Suprapubic skin (tissue), 4 donors: ENCODE data around the gene AAGAB. TPM values are rescaled to one million over a fixed set of nuclear protein-coding genes. Genes with fewer than 3 reads are reported as not detected.

Experiments
- DNase-seq, 2 donors: peaks; one replicate each; pipeline ENCODE4 v3.0.0-alpha.2; 2019; ENCODE audit warnings: low spot score in 2 of 2
- H3K27ac ChIP-seq: fragments of 200-600 bp; sonication (generic); one replicate; pipeline ENCODE4 v1.5.1; 2019
- H3K27me3 ChIP-seq: fragments of 200-600 bp; sonication (generic); one replicate; pipeline ENCODE4 v1.5.1; 2019
- H3K36me3 ChIP-seq: fragments of 200-600 bp; sonication (generic); one replicate; pipeline ENCODE4 v1.5.1; 2019
- H3K4me1 ChIP-seq: fragments of 200-600 bp; sonication (generic); one replicate; pipeline ENCODE4 v1.5.1; 2019
- H3K4me3 ChIP-seq: fragments of 200-600 bp; sonication (generic); one replicate; pipeline ENCODE4 v1.5.1; 2019; ENCODE audit warnings: mild to moderate bottlenecking
- H3K9me3 ChIP-seq: fragments of 200-600 bp; sonication (generic); one replicate; pipeline ENCODE4 v1.5.1; 2019
- CTCF ChIP-seq, 2 donors: fragments of 200-600 bp in 1 of 2; fragments of 450-650 bp in 1 of 2; sonication (generic) in 1 of 2; IDR thresholded peaks; one replicate each; pipeline ENCODE4 v1.5.1; 2016 to 2019; ENCODE audit warnings: antibody characterized with exemption in 2 of 2, mild to moderate bottlenecking in 1 of 2, moderate library complexity in 1 of 2
- EP300 ChIP-seq: sonication (generic); formaldehyde crosslinking; IDR thresholded peaks from one replicate; pipeline ENCODE4 v1.6.1; 2017; ENCODE audit warnings: antibody characterized with exemption
- POLR2A ChIP-seq, 2 donors: fragments of 450-650 bp; IDR thresholded peaks; one replicate each; pipeline ENCODE4 v1.6.1; 2017; ENCODE audit warnings: antibody characterized with exemption in 2 of 2, mild to moderate bottlenecking in 2 of 2, moderate library complexity in 2 of 2
- POLR2AphosphoS5 ChIP-seq, 3 donors: sonication (generic); formaldehyde crosslinking; IDR thresholded peaks; one replicate each; pipeline ENCODE4 v1.6.1; 2017; ENCODE audit warnings: antibody characterized with exemption in 3 of 3
- WGBS: methylation state at CpG from one replicate; pipeline ENCODE4 v1.1.5; 2018; 5-methylcytosine and 5-hydroxymethylcytosine counted together
- total RNA-seq, 4 donors: library from RNA; depleted of rRNA; stranded (reverse); fragments of >200 nt; gene quantifications; one replicate each; pipeline ENCODE4 v1.1.0, GENCODE V29; 2016

The AAGAB gene
- total RNA-seq, 4 donors from 2014 or later = 18.6 to 28.0 (median 26.0) TPM

- no peaks in the 10 kb centered on the region for H3K27me3 ChIP-seq
- TF ChIP-seq EP300 = no peak
- TF ChIP-seq POLR2A (IDR thresholded peaks at IDR 0.05) = no peak
- no peak for TF ChIP-seq POLR2AphosphoS5 (IDR thresholded peaks at IDR 0.05)
- TF ChIP-seq CTCF (IDR thresholded peaks at IDR 0.05) = no peak
- peak overlapping the region; percentile 62 for H3K27ac ChIP-seq
- peaks cover 48% of the 10 kb centered on the region for H3K4me1 ChIP-seq
- peaks cover 12% of the 10 kb centered on the region for H3K36me3 ChIP-seq
- no peak for DNase-seq
- no peaks in the 10 kb centered on the region for H3K9me3 ChIP-seq
- H3K4me3 ChIP-seq = no peak overlapping the region
- WGBS = 90% methylated on average over 6 of the region's 6 CpGs
These were observed 58.2 kb downstream of the AAGAB start for GRCh38 chr15:67196222-67196621.

GRCh38 chr15:67195305-67195704 is 59.2 kb downstream of the AAGAB start:
- WGBS = 60% methylated on average over 3 of the region's 3 CpGs
- Histone ChIP-seq H3K4me1 (peaks cover 47% of the 10 kb centered on the region), H3K27me3 (no peaks in the 10 kb centered on the region), H3K36me3 (peaks cover 22% of the 10 kb centered on the region), H3K9me3 (no peaks in the 10 kb centered on the region), H3K4me3 (no peak overlapping the region), H3K27ac (no peak overlapping the region)
- TF ChIP-seq POLR2AphosphoS5 (IDR thresholded peaks at IDR 0.05) = no peak
- no peak for TF ChIP-seq CTCF (IDR thresholded peaks at IDR 0.05)
- TF ChIP-seq POLR2A (IDR thresholded peaks at IDR 0.05) = no peak
- TF ChIP-seq EP300 = no peak
- no peak for DNase-seq

- Histone ChIP-seq H3K27ac (peak overlapping the region; percentile 61), H3K27me3 (no peaks in the 10 kb centered on the region), H3K4me3 (no peak overlapping the region), H3K9me3 (no peaks in the 10 kb centered on the region), H3K36me3 (peaks cover 30% of the 10 kb centered on the region), H3K4me1 (peaks cover 45% of the 10 kb centered on the region)
- DNase-seq = no peak
- no peak for TF ChIP-seq EP300
- TF ChIP-seq POLR2AphosphoS5 (IDR thresholded peaks at IDR 0.05) = no peak
- no peak for TF ChIP-seq POLR2A (IDR thresholded peaks at IDR 0.05)
- TF ChIP-seq CTCF (IDR thresholded peaks at IDR 0.05) = no peak
- WGBS = 72% methylated on average over 9 of the region's 9 CpGs
These were observed 60.0 kb downstream of the AAGAB start for GRCh38 chr15:67194171-67195114.

- peaks cover 55% of the 10 kb centered on the region for H3K4me1 ChIP-seq
- H3K9me3 ChIP-seq = no peaks in the 10 kb centered on the region
- H3K27ac ChIP-seq = peak overlapping the region; percentile 61
- TF ChIP-seq POLR2A (IDR thresholded peaks at IDR 0.05) (no peak), CTCF (IDR thresholded peaks at IDR 0.05) (no peak), POLR2AphosphoS5 (IDR thresholded peaks at IDR 0.05) (no peak), EP300 (no peak)
- 67% methylated on average over 12 of the region's 12 CpGs for WGBS
- DNase-seq = no peak
- H3K27me3 ChIP-seq = no peaks in the 10 kb centered on the region
- H3K36me3 ChIP-seq = peaks cover 35% of the 10 kb centered on the region
- H3K4me3 ChIP-seq = no peak overlapping the region
These were observed 61.1 kb downstream of the AAGAB start for GRCh38 chr15:67193223-67193990.
